CD4-positive, alpha-beta T cell treated with Interleukin-21 for 1 hour (primary cell): ENCODE data around the gene SPG21.
A peak's percentile ranks its signal among the peaks of the same experiment; 100 is the strongest.
"Not testable (repeated sequence)": the region's sequence is repeated elsewhere in the genome, so short reads cannot be mapped to it uniquely, and the experiment has no call there.

Experiments used
- DNase-seq: peaks from one replicate; pipeline ENCODE4 v3.0.0-alpha.2; 2020

SPG21 gene, protein sequence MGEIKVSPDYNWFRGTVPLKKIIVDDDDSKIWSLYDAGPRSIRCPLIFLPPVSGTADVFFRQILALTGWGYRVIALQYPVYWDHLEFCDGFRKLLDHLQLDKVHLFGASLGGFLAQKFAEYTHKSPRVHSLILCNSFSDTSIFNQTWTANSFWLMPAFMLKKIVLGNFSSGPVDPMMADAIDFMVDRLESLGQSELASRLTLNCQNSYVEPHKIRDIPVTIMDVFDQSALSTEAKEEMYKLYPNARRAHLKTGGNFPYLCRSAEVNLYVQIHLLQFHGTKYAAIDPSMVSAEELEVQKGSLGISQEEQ

GRCh38 chr15:64989416-64990167 is at the start of gene SPG21:
TSS of gene SPG21 (minus strand) at chr15:64989914. CDS start at chr15:64983569, 6,345 bp downstream.
- peak; percentile 93 for DNase-seq

DNA sequence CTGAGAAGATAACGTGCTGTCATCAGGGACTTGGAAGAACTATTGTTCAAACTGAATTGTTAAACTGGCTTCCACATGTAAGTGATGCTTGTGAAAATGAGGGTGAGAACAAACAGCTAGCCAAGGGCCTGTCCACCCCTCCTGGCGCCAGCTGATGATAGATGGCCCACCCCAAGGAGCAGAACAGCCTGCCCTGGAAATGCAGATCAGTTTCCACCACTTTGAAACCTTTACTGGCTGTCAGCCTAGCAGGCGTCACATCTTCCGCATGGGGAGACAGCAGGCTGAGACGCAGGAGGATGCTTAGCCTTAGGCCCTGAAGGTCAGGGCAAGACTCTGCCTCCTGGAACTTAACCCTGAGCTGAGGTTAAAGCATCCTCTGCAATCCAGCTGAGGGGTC is 49.1 kb upstream of the SPG21 start:
- no peak for DNase-seq

- DNase-seq, result no peak
These were observed 48.7 kb upstream of the SPG21 start for GRCh38 chr15:65038428-65038827.

DNA sequence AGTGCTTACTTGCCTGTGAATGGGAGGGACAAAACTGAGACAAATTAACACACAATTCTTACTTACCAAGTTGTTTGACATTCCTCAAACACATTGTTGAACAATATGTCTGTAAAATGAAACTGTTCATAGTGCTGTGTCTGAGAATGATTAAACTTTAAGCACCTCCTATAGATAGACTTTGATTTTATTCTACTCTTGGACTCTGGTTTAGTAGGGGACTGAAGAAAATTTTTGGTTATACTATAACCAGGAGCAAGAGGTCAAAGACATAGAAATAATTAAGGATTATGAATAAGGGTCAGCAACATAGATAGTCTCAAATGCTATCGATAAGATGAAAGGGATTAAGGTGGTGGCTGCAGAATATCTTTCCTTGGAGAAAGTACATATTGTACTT is 47.6 kb upstream of the SPG21 start:
- no peak for DNase-seq

- DNase-seq, result no peak
These were observed 45.0 kb upstream of the SPG21 start for GRCh38 chr15:65034719-65035118.

GRCh38 chr15:65033659-65034269 is 44.0 kb upstream of the SPG21 start:
- DNase-seq, result peak; percentile 51

GRCh38 chr15:65032801-65033537 is 43.3 kb upstream of the SPG21 start:
- DNase-seq, result peak; percentile 40

DNA sequence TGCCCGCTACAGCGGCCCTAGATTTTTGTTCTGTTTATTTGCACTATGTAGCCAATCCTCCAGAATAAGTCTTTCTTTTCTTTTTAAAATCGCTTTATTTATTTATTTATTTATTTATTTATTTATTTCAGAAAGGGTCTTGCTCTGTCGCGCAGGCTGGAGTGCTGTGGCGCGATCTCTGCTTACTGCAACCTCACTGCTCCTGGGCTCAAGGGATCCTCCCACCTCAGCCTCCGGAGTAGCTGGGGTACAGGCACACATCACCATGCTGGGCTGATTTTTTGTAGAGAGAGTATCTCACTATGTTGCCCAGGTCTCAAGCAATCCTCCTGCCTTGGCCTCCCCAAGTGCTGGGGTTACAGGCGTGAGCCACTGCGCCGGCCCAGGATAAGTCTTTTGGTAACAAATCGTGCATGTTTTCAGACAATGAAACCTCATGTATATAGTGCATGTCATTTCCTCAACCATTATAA is 40.1 kb upstream of the SPG21 start:
- no peak for DNase-seq

GRCh38 chr15:65028921-65029735 is 39.4 kb upstream of the SPG21 start, which contains the start of gene MTFMT:
TSS of gene MTFMT (minus strand) at chr15:65029639. CDS start at chr15:65029613, 26 bp downstream.
- DNase-seq, result peak; percentile 93

GRCh38 chr15:65028338-65028737 is 38.6 kb upstream of the SPG21 start:
- peak; percentile 13 for DNase-seq

- DNase-seq, result no peak
These were observed 37.9 kb upstream of the SPG21 start for GRCh38 chr15:65027593-65027992.

DNA sequence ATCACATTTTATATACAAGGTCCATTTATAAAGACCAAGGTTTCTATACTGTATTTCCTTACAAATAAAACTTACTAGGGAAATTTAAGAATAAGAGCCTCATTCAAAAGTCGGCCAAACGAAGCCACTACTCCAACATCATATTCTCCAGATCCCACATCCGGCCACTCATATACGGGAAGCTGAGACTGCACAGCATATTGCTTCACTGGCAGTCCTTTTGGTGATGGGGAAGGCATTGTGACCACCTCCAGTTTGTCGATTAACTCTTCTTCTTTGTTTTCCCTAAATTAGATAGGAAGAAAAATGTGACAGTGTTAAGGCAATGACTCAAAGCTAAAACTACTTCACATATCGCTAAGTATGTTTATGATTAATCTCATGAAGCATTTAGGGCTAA is 37.0 kb upstream of the SPG21 start:
- no peak for DNase-seq

- no peak for DNase-seq
These were observed 31.8 kb upstream of the SPG21 start for GRCh38 chr15:65021488-65021887.

DNA sequence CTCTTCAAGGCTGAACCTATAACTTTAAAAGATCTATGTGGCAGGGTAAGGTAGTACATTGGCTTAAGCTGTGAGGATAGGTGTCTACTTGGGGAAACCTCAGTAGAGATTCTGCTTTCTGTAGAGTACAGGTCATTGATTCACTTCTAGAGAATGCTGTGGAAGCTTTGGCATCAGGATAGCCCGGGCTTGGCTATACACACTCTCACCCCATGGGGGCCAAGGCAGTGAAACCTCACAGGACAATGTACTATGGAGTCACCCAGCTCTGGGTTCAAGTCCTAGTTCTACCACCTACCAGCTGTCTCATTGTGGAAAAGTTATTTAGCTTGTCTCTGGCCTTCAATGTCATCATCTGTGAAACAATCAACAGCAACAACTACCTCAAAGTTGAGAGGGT is 30.7 kb upstream of the SPG21 start:
- no peak for DNase-seq

GRCh38 chr15:65011198-65011597 is 21.5 kb upstream of the SPG21 start:
- not testable (repeated sequence) for DNase-seq

DNA sequence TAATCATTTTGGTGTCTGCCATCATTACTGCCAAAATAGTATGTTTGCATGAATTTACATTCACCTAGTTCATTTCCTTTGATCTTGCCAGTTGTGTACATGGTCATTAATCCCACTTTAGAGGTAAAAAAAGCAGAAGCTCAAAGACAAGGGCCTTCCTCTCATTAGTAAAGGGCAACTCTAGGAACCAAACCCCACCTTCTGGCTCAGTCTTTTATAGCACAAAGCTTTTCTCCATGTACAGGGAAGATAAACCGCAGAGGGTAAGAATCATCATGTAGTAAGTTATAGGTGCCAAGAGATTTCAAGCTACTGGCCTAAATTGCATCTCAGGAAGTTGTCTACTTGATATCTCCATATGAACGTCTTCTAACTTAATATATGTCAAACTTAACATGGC is 19.3 kb upstream of the SPG21 start:
- no peak for DNase-seq

DNA sequence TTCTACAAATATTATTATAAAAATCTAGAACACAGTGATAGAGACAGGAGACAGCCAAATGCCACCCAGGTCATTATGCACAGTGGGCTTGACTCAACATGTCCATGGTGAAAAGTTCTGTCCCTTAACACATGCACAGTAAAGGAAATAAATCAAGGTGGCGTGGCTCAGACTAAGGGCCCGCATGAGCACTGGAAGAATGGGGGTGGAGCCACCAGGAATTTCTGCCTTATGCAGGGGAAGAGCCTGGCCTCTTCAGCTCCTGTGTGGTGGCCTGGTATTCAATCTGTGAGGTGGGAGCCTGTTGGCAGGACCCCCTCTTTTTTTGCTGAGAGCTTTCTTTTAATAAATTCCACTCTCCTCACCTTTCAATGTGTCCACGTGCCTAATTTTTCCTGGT is 17.2 kb upstream of the SPG21 start:
- DNase-seq, result no peak

DNA sequence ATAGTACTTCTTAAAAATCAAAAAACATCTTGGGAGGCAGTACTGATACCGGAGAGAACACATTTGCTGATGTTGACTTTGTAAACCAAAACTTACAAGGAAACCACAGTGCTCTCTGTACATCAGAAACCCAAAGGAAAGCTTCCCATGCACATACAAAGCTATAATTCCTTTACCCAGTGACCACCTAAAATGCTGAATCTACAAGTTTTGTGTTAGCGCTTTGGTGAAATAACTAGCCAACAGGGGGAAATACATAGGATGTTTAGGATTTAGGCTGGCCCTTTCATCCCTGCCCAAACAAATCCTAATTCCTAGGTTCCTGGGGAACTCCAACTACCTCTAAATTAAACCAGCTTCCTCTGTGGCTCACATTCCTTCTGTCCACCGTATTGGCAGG is 15.3 kb upstream of the SPG21 start:
- DNase-seq, result no peak

DNA sequence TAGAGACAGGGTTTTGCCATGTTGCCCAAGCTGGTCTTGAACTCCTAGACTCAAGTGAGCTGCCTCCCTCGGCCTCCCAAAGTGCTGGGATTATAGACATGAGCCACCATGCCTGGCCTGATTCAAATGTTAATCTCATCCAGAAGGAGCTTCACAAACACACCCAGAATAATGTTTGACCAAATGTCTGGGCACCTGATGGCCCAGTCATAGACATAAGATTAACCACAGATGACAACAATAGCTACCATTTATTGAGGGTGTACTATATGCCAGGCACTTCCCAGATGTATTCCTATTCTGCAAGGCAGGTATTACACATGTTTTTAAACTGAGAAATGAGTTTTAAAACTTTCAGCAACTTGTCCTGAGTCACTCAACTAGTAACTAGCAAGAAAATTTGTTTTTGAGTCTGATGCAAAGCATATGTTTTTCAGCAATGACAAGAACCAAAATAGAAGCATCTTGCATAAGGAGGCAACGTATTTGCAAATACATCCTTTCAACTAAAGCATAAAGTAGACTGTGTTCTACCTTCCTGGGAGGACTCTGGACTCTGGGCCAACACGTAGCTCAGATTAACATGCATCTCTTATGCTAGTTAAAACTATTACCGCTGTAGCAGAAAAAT is 8.1 kb upstream of the SPG21 start:
- no peak for DNase-seq

DNA sequence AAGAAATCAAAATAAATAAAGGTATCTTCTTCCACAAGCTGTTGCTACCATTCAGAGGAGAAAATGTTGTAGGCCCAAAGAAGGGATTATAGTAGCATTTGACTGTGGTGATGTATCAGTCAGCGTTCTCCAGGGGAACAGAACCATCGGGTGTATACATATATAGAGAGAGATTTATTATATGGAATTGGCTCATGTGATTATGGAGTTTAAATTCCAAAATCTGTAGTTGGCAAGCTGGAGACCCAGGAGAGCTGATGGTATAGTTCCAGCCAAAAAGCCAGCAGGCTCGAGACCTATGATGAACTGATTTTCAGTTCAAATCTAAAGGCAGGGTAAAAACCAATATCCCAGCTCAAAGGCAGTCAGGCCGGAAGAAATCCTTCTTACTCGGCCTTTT is 7.4 kb upstream of the SPG21 start:
- DNase-seq, result no peak

- DNase-seq, result no peak
These were observed 3.6 kb upstream of the SPG21 start for GRCh38 chr15:64993290-64993689.
